H4 (cell line): ENCODE results near the gene INTS1. TPM values are rescaled to one million over a fixed set of nuclear protein-coding genes. Genes with fewer than 3 reads are reported as not detected.

Source experiments
- DNase-seq: peaks from one replicate; pipeline ENCODE4 v3.0.0-alpha.2; 2015; ENCODE audit warnings: low spot score
- total RNA-seq: library from RNA; depleted of rRNA; stranded (reverse); fragments of >200 nt; shearing (Covaris generic); gene quantifications from 2 replicates; pipeline ENCODE4 v1.2.3, GENCODE V29; 2014; rRNA removed

Gene INTS1
- 32.7 and 34.1 TPM in 2 replicates for total RNA-seq

- DNase-seq: peak; percentile 95
These were observed at the start of gene INTS1 for GRCh38 chr7:1503816-1504775. TSS of gene INTS1 (minus strand) at chr7:1504389. CDS start at chr7:1503960, 429 bp downstream.

- DNase-seq: no peak
These were observed 49.5 kb upstream of the INTS1 start for GRCh38 chr7:1553512-1554210.

- DNase-seq: no peak
These were observed 48.0 kb upstream of the INTS1 start for GRCh38 chr7:1552200-1552599.

GRCh38 chr7:1550846-1551155 is 46.6 kb upstream of the INTS1 start:
- DNase-seq: no peak

- DNase-seq: no peak
These were observed 46.0 kb upstream of the INTS1 start for GRCh38 chr7:1550005-1550845.

GRCh38 chr7:1549357-1550004 is 45.3 kb upstream of the INTS1 start:
- DNase-seq: no peak

GRCh38 chr7:1548944-1549343 is 44.8 kb upstream of the INTS1 start:
- DNase-seq: no peak

GRCh38 chr7:1548438-1548831 is 44.2 kb upstream of the INTS1 start:
- no peak for DNase-seq

GRCh38 chr7:1547777-1548437 is 43.7 kb upstream of the INTS1 start:
- no peak for DNase-seq

GRCh38 chr7:1546909-1547776 is 43.0 kb upstream of the INTS1 start:
- DNase-seq: no peak

- no peak for DNase-seq
These were observed 42.2 kb upstream of the INTS1 start for GRCh38 chr7:1546274-1546908.

- DNase-seq: no peak
These were observed 41.4 kb upstream of the INTS1 start for GRCh38 chr7:1545417-1546246.

- no peak for DNase-seq
These were observed 40.8 kb upstream of the INTS1 start for GRCh38 chr7:1544896-1545416.

- no peak for DNase-seq
These were observed 40.1 kb upstream of the INTS1 start for GRCh38 chr7:1544178-1544895.

- DNase-seq: no peak
These were observed 39.6 kb upstream of the INTS1 start for GRCh38 chr7:1543826-1544177.

- DNase-seq: no peak
These were observed 38.9 kb upstream of the INTS1 start for GRCh38 chr7:1542841-1543747.

- DNase-seq: no peak
These were observed 38.1 kb upstream of the INTS1 start for GRCh38 chr7:1542329-1542728.
